Chondrocyte (in vitro differentiated cells): ENCODE measurements around the gene DRC1. TPM values are rescaled to one million over a fixed set of nuclear protein-coding genes. Genes with fewer than 3 reads are reported as not detected.

ENCODE experiments used
- DNase-seq: peaks from one replicate; pipeline ENCODE4 v3.0.0; 2021; ENCODE audit warnings: mixed read lengths, low spot score
- H3K27ac Mint-ChIP-seq: one replicate; pipeline ENCODE4 v1.8.0; 2021; ENCODE audit warnings: mild to moderate bottlenecking, moderate library complexity, mixed read lengths; ENCODE audit not compliant: unreplicated experiment
- H3K27me3 Mint-ChIP-seq: 2 replicates; pipeline ENCODE4 v1.8.0; 2021; ENCODE audit warnings: low read depth, mixed read lengths
- H3K36me3 Mint-ChIP-seq: 2 replicates; pipeline ENCODE4 v1.8.0; 2021; ENCODE audit warnings: low read depth, mixed read lengths
- H3K4me1 Mint-ChIP-seq: 2 replicates; pipeline ENCODE4 v1.8.0; 2021; ENCODE audit warnings: low read depth, mild to moderate bottlenecking, mixed read lengths
- H3K4me3 Mint-ChIP-seq: one replicate; pipeline ENCODE4 v1.8.0; 2021; ENCODE audit warnings: mild to moderate bottlenecking, moderate library complexity, mixed read lengths; ENCODE audit not compliant: unreplicated experiment
- H3K9me3 Mint-ChIP-seq: 2 replicates; pipeline ENCODE4 v1.8.0; 2021; ENCODE audit warnings: low read depth, mixed read lengths
- CTCF ChIP-seq: fragments of 200-600 bp; sonication (generic); IDR thresholded peaks from 2 replicates; pipeline ENCODE4 v1.5.0; 2021; ENCODE audit warnings: antibody characterized with exemption, mild to moderate bottlenecking, moderate library complexity
- total RNA-seq: library from RNA; stranded (reverse); gene quantifications from 3 replicates; pipeline ENCODE4 v1.2.1, GENCODE V29; 2021

Gene DRC1
- total RNA-seq, 1 donor from 2014 or later: 0.17 TPM

- H3K27ac Mint-ChIP-seq: no peak overlapping the region
- no peak for TF ChIP-seq CTCF
- DNase-seq: no peak
- no peak overlapping the region for H3K4me3 Mint-ChIP-seq
- peaks cover 8% of the 10 kb centered on the region for H3K4me1 Mint-ChIP-seq
- H3K9me3 Mint-ChIP-seq: no peaks in the 10 kb centered on the region
- H3K27me3 Mint-ChIP-seq: peaks cover 2% of the 10 kb centered on the region
- no peaks in the 10 kb centered on the region for H3K36me3 Mint-ChIP-seq
These were observed 76.6 kb downstream of the DRC1 start for GRCh38 chr2:26478366-26478765.

- DNase-seq: no peak
- peaks cover 8% of the 10 kb centered on the region for H3K4me1 Mint-ChIP-seq
- peaks cover 5% of the 10 kb centered on the region for H3K27me3 Mint-ChIP-seq
- no peak overlapping the region for H3K4me3 Mint-ChIP-seq
- no peak overlapping the region for H3K27ac Mint-ChIP-seq
- no peaks in the 10 kb centered on the region for H3K36me3 Mint-ChIP-seq
- no peak for TF ChIP-seq CTCF
- no peaks in the 10 kb centered on the region for H3K9me3 Mint-ChIP-seq
These were observed 77.5 kb downstream of the DRC1 start for GRCh38 chr2:26479131-26479788.

- no peaks in the 10 kb centered on the region for H3K9me3 Mint-ChIP-seq
- DNase-seq: no peak
- H3K27me3 Mint-ChIP-seq: peaks cover 6% of the 10 kb centered on the region
- H3K36me3 Mint-ChIP-seq: no peaks in the 10 kb centered on the region
- H3K27ac Mint-ChIP-seq: no peak overlapping the region
- H3K4me1 Mint-ChIP-seq: peaks cover 8% of the 10 kb centered on the region
- no peak overlapping the region for H3K4me3 Mint-ChIP-seq
- TF ChIP-seq CTCF: no peak
These were observed 78.3 kb downstream of the DRC1 start for GRCh38 chr2:26479789-26480565.

GRCh38 chr2:26480566-26481423, 79.1 kb downstream of the DRC1 start:
- Mint-ChIP-seq H3K9me3 (no peaks in the 10 kb centered on the region), H3K4me3 (no peak overlapping the region)

More at GRCh38 chr2:26480566-26481423, 79.1 kb downstream of the DRC1 start:
- peaks cover 10% of the 10 kb centered on the region for H3K27me3 Mint-ChIP-seq
- DNase-seq: no peak
- H3K4me1 Mint-ChIP-seq: peaks cover 8% of the 10 kb centered on the region
- TF ChIP-seq CTCF: no peak
- no peaks in the 10 kb centered on the region for H3K36me3 Mint-ChIP-seq
- no peak overlapping the region for H3K27ac Mint-ChIP-seq
